Esophagus muscularis mucosa (tissue), 4 donors: ENCODE measurements around the gene C9orf85. TPM values are rescaled to one million over a fixed set of nuclear protein-coding genes. Genes with fewer than 3 reads are reported as not detected.

Source experiments
- DNase-seq: peaks from one replicate; pipeline ENCODE4 v3.0.0-alpha.2; 2017; ENCODE audit errors: extremely low spot score
- H3K27ac ChIP-seq, 4 donors: fragments of 200-600 bp; sonication (generic); replicated peaks in 1 of 4; 1 replicate in 3 of 4; 2 replicates in 1 of 4; pipeline ENCODE4 v1.5.1; 2016 to 2019; ENCODE audit warnings: mild to moderate bottlenecking in 1 of 4
- H3K27me3 ChIP-seq, 4 donors: fragments of 200-600 bp; sonication (generic); one replicate each; pipeline versions ENCODE4 v1.5.1 to v1.6.0; 2016 to 2019
- H3K36me3 ChIP-seq, 4 donors: fragments of 200-600 bp; sonication (generic); one replicate each; pipeline ENCODE4 v1.5.1; 2016 to 2019
- H3K4me1 ChIP-seq, 4 donors: fragments of 200-600 bp; sonication (generic); one replicate each; pipeline ENCODE4 v1.5.1; 2016 to 2019
- H3K4me3 ChIP-seq, 4 donors: fragments of 200-600 bp; sonication (generic); 1 replicate in 2 of 4; 2 replicates in 2 of 4; pipeline ENCODE4 v1.5.1; 2016 to 2019; ENCODE audit warnings: mild to moderate bottlenecking in 4 of 4, moderate library complexity in 1 of 4
- H3K9me3 ChIP-seq, 4 donors: fragments of 200-600 bp; sonication (generic); 1 replicate in 3 of 4; 2 replicates in 1 of 4; pipeline ENCODE4 v1.5.1; 2016 to 2019
- EP300 ChIP-seq: sonication (generic); formaldehyde crosslinking; IDR thresholded peaks from one replicate; pipeline ENCODE4 v1.6.1; 2017; ENCODE audit warnings: antibody characterized with exemption
- POLR2A ChIP-seq: fragments of 450-650 bp; IDR thresholded peaks from one replicate; pipeline ENCODE4 v1.6.1; 2017; ENCODE audit warnings: antibody characterized with exemption, moderate library complexity, mild to moderate bottlenecking, low read depth
- POLR2AphosphoS5 ChIP-seq, 2 donors: sonication (generic); formaldehyde crosslinking; IDR thresholded peaks; one replicate each; pipeline ENCODE4 v1.6.1; 2017; ENCODE audit warnings: antibody characterized with exemption in 2 of 2
- WGBS: methylation state at CpG from one replicate; pipeline ENCODE4 v1.1.5; 2018; 5-methylcytosine and 5-hydroxymethylcytosine counted together
- intact Hi-C: fragments of 100-400 bp; cut with DNase I; formaldehyde crosslinking; loops from one replicate; pipeline ENCODE4 v1.15.1; 2023
- total RNA-seq, 4 donors: library from RNA; depleted of rRNA; stranded (reverse); fragments of >200 nt; gene quantifications; one replicate each; pipeline versions ENCODE4 v1.1.0 to v1.2.1, GENCODE V29; 2016
- TF ChIP-seq, protein P1 (sequence below), 3 experiments: fragments of 200-600 bp in 2 of 3; fragments of 450-650 bp in 1 of 3; sonication (generic) in 2 of 3; IDR thresholded peaks; one replicate each; pipeline ENCODE4 v1.5.1; 2017 to 2019; ENCODE audit warnings: antibody characterized with exemption in 3 of 3, mild to moderate bottlenecking in 2 of 3, moderate library complexity in 1 of 3

C9orf85 gene
- total RNA-seq, 4 donors from 2014 or later = 5.8 to 12.3 (median 8.5) TPM

GRCh38 chr9:71936066-71936465, 24.6 kb downstream of the C9orf85 start:
- Histone ChIP-seq H3K4me3 (no peak overlapping the region), H3K27me3 (no peaks in the 10 kb centered on the region), H3K36me3 (no peaks in the 10 kb centered on the region), H3K27ac (no peak overlapping the region), H3K4me1 (no peaks in the 10 kb centered on the region), H3K9me3 (no peaks in the 10 kb centered on the region)
- intact Hi-C loops = no loop called here
- TF ChIP-seq, protein P1, sequence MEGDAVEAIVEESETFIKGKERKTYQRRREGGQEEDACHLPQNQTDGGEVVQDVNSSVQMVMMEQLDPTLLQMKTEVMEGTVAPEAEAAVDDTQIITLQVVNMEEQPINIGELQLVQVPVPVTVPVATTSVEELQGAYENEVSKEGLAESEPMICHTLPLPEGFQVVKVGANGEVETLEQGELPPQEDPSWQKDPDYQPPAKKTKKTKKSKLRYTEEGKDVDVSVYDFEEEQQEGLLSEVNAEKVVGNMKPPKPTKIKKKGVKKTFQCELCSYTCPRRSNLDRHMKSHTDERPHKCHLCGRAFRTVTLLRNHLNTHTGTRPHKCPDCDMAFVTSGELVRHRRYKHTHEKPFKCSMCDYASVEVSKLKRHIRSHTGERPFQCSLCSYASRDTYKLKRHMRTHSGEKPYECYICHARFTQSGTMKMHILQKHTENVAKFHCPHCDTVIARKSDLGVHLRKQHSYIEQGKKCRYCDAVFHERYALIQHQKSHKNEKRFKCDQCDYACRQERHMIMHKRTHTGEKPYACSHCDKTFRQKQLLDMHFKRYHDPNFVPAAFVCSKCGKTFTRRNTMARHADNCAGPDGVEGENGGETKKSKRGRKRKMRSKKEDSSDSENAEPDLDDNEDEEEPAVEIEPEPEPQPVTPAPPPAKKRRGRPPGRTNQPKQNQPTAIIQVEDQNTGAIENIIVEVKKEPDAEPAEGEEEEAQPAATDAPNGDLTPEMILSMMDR (IDR thresholded peaks at IDR 0.05) = no peak
- no peak for TF ChIP-seq EP300
- no peak for TF ChIP-seq POLR2AphosphoS5 (IDR thresholded peaks at IDR 0.05)
- TF ChIP-seq POLR2A = no peak
- DNase-seq = no peak
- WGBS = 65% methylated on average over 1 of the region's 1 CpG

GRCh38 chr9:71937070-71937625, 25.7 kb downstream of the C9orf85 start:
- Histone ChIP-seq H3K27ac (no peak overlapping the region), H3K4me3 (no peak overlapping the region), H3K27me3 (no peaks in the 10 kb centered on the region), H3K9me3 (no peaks in the 10 kb centered on the region), H3K36me3 (no peaks in the 10 kb centered on the region), H3K4me1 (peaks cover 3 to 9% (median 4%) of the 10 kb centered on the region in 4 donors)
- intact Hi-C loops = no loop called here
- no peak for DNase-seq
- WGBS = 84% methylated on average over 4 of the region's 4 CpGs
- TF ChIP-seq EP300 = no peak
- TF ChIP-seq, protein P1 (IDR thresholded peaks at IDR 0.05) = no peak
- TF ChIP-seq POLR2A = no peak
- TF ChIP-seq POLR2AphosphoS5 (IDR thresholded peaks at IDR 0.05) = no peak

DNA sequence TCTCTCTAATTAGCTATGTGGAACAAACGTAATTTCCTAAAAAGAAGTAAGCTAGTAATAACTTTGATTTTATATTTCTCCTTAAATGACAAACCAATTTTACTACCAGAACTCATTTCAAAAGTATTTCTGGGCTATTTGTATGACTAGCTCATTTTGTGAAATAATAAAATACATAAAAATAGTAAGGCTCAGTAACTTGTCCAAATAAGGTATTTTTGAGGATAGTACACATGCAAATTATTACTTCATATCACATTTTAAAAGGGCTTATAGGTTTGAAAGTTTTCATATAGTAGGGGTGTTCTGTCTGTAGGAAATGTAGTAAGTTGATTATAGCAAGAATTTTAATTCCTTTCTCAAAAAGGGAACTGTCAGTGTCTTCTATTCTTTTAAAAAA, 26.5 kb downstream of the C9orf85 start:
- H3K4me3 ChIP-seq = no peak overlapping the region
- no peaks in the 10 kb centered on the region for H3K9me3 ChIP-seq
- DNase-seq = no peak
- intact Hi-C loops = no loop called here
- peaks cover 5 to 15% (median 8%) of the 10 kb centered on the region in 4 donors for H3K4me1 ChIP-seq
- WGBS = 86% methylated on average over 1 of the region's 1 CpG
- H3K27ac ChIP-seq = no peak overlapping the region
- no peak for TF ChIP-seq POLR2AphosphoS5 (IDR thresholded peaks at IDR 0.05)
- TF ChIP-seq, protein P1 (IDR thresholded peaks at IDR 0.05) = no peak
- H3K27me3 ChIP-seq = no peaks in the 10 kb centered on the region
- H3K36me3 ChIP-seq = no peaks in the 10 kb centered on the region

- intact Hi-C loops = no loop called here
- TF ChIP-seq EP300 = no peak
- no peak for TF ChIP-seq POLR2AphosphoS5 (IDR thresholded peaks at IDR 0.05)
- TF ChIP-seq, protein P1 (IDR thresholded peaks at IDR 0.05) = no peak
- no peak for TF ChIP-seq POLR2A
- no peaks in the 10 kb centered on the region for H3K27me3 ChIP-seq
- H3K9me3 ChIP-seq = no peaks in the 10 kb centered on the region
- peaks cover 11 to 33% (median 14%) of the 10 kb centered on the region in 4 donors for H3K4me1 ChIP-seq
- H3K36me3 ChIP-seq = no peaks in the 10 kb centered on the region
- no peak overlapping the region for H3K4me3 ChIP-seq
- no peak for DNase-seq
- H3K27ac ChIP-seq = no peak overlapping the region
- WGBS = 99% methylated on average over 2 of the region's 2 CpGs
Observed at GRCh38 chr9:71941060-71941568, 29.7 kb downstream of the C9orf85 start.
